Gastroesophageal sphincter (tissue), 3 donors: ENCODE measurements around the gene PIK3R5.

Source experiments
- POLR2AphosphoS5 ChIP-seq: sonication (generic); formaldehyde crosslinking; IDR thresholded peaks from one replicate; pipeline ENCODE4 v1.6.1; 2017; ENCODE audit warnings: antibody characterized with exemption
- TF ChIP-seq, protein P1 (sequence below), 4 experiments: fragments of 200-600 bp in 2 of 4; fragments of 450-650 bp in 2 of 4; sonication (generic) in 1 of 4; IDR thresholded peaks; one replicate each; pipeline ENCODE4 v1.5.1; 2017 to 2019; ENCODE audit warnings: antibody characterized with exemption in 4 of 4, mild to moderate bottlenecking in 2 of 4, moderate library complexity in 2 of 4

DNA sequence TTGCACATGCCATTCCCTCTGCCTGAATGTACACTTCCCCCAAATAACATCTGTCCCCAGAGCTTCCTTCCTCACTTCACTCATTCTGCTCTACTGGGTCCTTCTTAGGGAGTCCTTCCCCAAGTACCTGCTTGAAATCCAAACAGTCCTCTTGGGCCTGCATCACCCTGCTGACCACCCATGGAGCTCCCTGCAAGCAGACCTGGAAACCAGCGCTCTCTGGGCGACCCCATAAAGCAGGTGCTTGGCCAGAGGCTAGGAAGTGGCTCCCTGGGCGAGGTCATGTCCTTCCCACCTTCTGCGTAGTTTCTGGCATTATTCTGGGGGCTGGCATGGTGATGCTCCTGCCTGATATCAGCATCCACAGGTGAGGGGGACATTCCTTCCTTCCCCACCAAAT lies 43.6 kb upstream of the PIK3R5 start:
- TF ChIP-seq, protein P1, sequence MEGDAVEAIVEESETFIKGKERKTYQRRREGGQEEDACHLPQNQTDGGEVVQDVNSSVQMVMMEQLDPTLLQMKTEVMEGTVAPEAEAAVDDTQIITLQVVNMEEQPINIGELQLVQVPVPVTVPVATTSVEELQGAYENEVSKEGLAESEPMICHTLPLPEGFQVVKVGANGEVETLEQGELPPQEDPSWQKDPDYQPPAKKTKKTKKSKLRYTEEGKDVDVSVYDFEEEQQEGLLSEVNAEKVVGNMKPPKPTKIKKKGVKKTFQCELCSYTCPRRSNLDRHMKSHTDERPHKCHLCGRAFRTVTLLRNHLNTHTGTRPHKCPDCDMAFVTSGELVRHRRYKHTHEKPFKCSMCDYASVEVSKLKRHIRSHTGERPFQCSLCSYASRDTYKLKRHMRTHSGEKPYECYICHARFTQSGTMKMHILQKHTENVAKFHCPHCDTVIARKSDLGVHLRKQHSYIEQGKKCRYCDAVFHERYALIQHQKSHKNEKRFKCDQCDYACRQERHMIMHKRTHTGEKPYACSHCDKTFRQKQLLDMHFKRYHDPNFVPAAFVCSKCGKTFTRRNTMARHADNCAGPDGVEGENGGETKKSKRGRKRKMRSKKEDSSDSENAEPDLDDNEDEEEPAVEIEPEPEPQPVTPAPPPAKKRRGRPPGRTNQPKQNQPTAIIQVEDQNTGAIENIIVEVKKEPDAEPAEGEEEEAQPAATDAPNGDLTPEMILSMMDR (IDR thresholded peaks at IDR 0.05) = no peak
- no peak for TF ChIP-seq POLR2AphosphoS5
